Measurements from ENCODE around the gene PRKCB. TPM values are rescaled to one million over a fixed set of nuclear protein-coding genes. Genes with fewer than 3 reads are reported as not detected.

Gene PRKCB
- total and polyA plus RNA-seq, 2 donors from 2014 or later: 0.62 to 17.8 TPM

DNA sequence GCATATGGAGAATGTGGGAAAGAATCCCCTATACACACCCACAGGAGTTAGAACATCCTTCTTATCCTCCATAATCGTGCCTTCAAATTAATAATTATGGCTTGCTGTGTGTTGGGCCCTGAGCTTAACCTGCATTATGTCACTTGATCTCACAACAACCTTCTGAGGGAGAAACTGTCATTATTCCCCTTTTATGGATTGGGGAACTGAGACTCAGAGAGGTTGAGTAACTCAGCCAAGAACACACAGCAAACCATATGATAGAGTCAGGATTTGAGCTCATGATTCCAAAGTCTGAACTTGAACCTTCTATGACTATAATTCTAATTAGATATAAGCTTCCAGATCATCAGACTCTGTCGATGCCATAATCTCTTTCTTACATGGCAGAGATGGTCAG is 306.1 kb downstream of the PRKCB start:
- H3K27ac ChIP-seq (ENCODE audit: low read depth in 2 of 2, low read length in 2 of 2): no peak overlapping the region
- TF ChIP-seq, protein P1, sequence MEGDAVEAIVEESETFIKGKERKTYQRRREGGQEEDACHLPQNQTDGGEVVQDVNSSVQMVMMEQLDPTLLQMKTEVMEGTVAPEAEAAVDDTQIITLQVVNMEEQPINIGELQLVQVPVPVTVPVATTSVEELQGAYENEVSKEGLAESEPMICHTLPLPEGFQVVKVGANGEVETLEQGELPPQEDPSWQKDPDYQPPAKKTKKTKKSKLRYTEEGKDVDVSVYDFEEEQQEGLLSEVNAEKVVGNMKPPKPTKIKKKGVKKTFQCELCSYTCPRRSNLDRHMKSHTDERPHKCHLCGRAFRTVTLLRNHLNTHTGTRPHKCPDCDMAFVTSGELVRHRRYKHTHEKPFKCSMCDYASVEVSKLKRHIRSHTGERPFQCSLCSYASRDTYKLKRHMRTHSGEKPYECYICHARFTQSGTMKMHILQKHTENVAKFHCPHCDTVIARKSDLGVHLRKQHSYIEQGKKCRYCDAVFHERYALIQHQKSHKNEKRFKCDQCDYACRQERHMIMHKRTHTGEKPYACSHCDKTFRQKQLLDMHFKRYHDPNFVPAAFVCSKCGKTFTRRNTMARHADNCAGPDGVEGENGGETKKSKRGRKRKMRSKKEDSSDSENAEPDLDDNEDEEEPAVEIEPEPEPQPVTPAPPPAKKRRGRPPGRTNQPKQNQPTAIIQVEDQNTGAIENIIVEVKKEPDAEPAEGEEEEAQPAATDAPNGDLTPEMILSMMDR (IDR thresholded peaks at IDR 0.05; ENCODE audit: borderline replicate concordance, extremely low read depth, insufficient read depth): no peak
- FAIRE-seq: no peak

GRCh38 chr16:24145927-24146326 is 310.1 kb downstream of the PRKCB start:
- intact Hi-C loops (cut with DNase I): no loop called here
- Histone ChIP-seq H3K9me3 (ENCODE audit: control insufficient read depth in 2 of 3, insufficient read depth in 1 of 3, low read length in 3 of 3) (no peaks in the 10 kb centered on the region), H3K27me3 (ENCODE audit: control insufficient read depth, insufficient read depth, low read length) (no peaks in the 10 kb centered on the region), H3K4me3 (ENCODE audit: low read length in 3 of 3) (no peak overlapping the region), H3K36me3 (ENCODE audit: control insufficient read depth in 2 of 3, insufficient read depth in 3 of 3, low read length in 3 of 3) (no peaks in the 10 kb centered on the region), H3K27ac (ENCODE audit: low read depth in 2 of 2, low read length in 2 of 2) (no peak overlapping the region), H3K9ac (ENCODE audit: low read length in 3 of 3) (no peak overlapping the region), H3K4me1 (ENCODE audit: control insufficient read depth in 2 of 3, insufficient read depth in 2 of 3, low read depth in 1 of 3, low read length in 3 of 3) (no peaks in the 10 kb centered on the region)
- TF ChIP-seq, protein P1 (IDR thresholded peaks at IDR 0.05; ENCODE audit: borderline replicate concordance, extremely low read depth, insufficient read depth): no peak
- DNase-seq (no peak), FAIRE-seq (no peak)

More for the DNA sequence above, 306.1 kb downstream of the PRKCB start:
- H3K4me3 ChIP-seq (ENCODE audit: low read length in 3 of 3): no peak overlapping the region
- no peak overlapping the region for H3K9ac ChIP-seq (ENCODE audit: low read length in 3 of 3)
- intact Hi-C loops (cut with DNase I): no loop called here
- H3K9me3 ChIP-seq (ENCODE audit: control insufficient read depth in 2 of 3, insufficient read depth in 1 of 3, low read length in 3 of 3): no peaks in the 10 kb centered on the region
- no peaks in the 10 kb centered on the region for H3K27me3 ChIP-seq (ENCODE audit: control insufficient read depth, insufficient read depth, low read length)
- DNase-seq: no peak
- no peaks in the 10 kb centered on the region for H3K4me1 ChIP-seq (ENCODE audit: control insufficient read depth in 2 of 3, insufficient read depth in 2 of 3, low read depth in 1 of 3, low read length in 3 of 3)
- no peaks in the 10 kb centered on the region for H3K36me3 ChIP-seq (ENCODE audit: control insufficient read depth in 2 of 3, insufficient read depth in 3 of 3, low read length in 3 of 3)

DNA sequence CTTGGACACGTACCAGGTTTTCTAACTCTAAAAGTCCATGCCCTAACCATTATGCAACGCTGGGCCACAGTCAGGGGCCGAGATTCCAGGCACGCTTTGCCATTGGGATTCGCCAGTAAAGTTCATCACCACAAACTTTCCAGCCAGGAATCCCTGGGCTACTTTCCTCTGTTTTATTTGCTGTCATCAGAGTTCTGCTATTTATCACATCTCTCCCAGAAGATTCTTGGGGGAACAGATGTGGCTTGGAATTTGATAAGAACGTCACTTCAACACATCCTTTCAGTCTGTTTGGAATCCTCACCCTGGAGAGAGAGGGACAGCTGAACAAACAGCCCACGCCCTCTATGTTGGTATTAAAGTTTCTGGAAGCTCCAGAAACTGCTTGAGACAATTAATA is 310.7 kb downstream of the PRKCB start:
- Histone ChIP-seq H3K4me1 (ENCODE audit: control insufficient read depth in 2 of 3, insufficient read depth in 2 of 3, low read depth in 1 of 3, low read length in 3 of 3) (no peaks in the 10 kb centered on the region), H3K27me3 (ENCODE audit: control insufficient read depth, insufficient read depth, low read length) (no peaks in the 10 kb centered on the region), H3K4me3 (ENCODE audit: low read length in 3 of 3) (no peak overlapping the region), H3K9ac (ENCODE audit: low read length in 3 of 3) (no peak overlapping the region), H3K9me3 (ENCODE audit: control insufficient read depth in 2 of 3, insufficient read depth in 1 of 3, low read length in 3 of 3) (no peaks in the 10 kb centered on the region), H3K36me3 (ENCODE audit: control insufficient read depth in 2 of 3, insufficient read depth in 3 of 3, low read length in 3 of 3) (no peaks in the 10 kb centered on the region), H3K27ac (ENCODE audit: low read depth in 2 of 2, low read length in 2 of 2) (no peak overlapping the region)
- TF ChIP-seq, protein P1 (IDR thresholded peaks at IDR 0.05; ENCODE audit: borderline replicate concordance, extremely low read depth, insufficient read depth): no peak
- intact Hi-C loops (cut with DNase I): no loop called here
- no peak for FAIRE-seq
- no peak for DNase-seq

- TF ChIP-seq, protein P1 (IDR thresholded peaks at IDR 0.05; ENCODE audit: borderline replicate concordance, extremely low read depth, insufficient read depth): no peak
- intact Hi-C loops (cut with DNase I): no loop called here
- Histone ChIP-seq H3K27me3 (ENCODE audit: control insufficient read depth, insufficient read depth, low read length) (no peaks in the 10 kb centered on the region), H3K9me3 (ENCODE audit: control insufficient read depth in 2 of 3, insufficient read depth in 1 of 3, low read length in 3 of 3) (no peaks in the 10 kb centered on the region), H3K4me1 (ENCODE audit: control insufficient read depth in 2 of 3, insufficient read depth in 2 of 3, low read depth in 1 of 3, low read length in 3 of 3) (no peaks in the 10 kb centered on the region), H3K36me3 (ENCODE audit: control insufficient read depth in 2 of 3, insufficient read depth in 3 of 3, low read length in 3 of 3) (no peaks in the 10 kb centered on the region), H3K27ac (ENCODE audit: low read depth in 2 of 2, low read length in 2 of 2) (no peak overlapping the region), H3K4me3 (ENCODE audit: low read length in 3 of 3) (no peak overlapping the region), H3K9ac (ENCODE audit: low read length in 3 of 3) (no peak overlapping the region)
- DNase-seq: no peak
- FAIRE-seq: no peak
Observed at GRCh38 chr16:24149102-24149501, 313.3 kb downstream of the PRKCB start.

All from kidney (tissue), 14 donors.